DND-41 (cell line): ENCODE measurements around the gene ZNF420.

Experiments used
- CTCF ChIP-seq: IDR thresholded peaks from 2 replicates; pipeline ENCODE4 v1.5.1; 2012; ENCODE audit warnings: borderline replicate concordance, low read length, moderate library complexity, mild to moderate bottlenecking; ENCODE audit not compliant: poor library complexity, severe bottlenecking; ENCODE audit errors: extremely low read depth
- EZH2 ChIP-seq: IDR thresholded peaks from 3 replicates; pipeline ENCODE4 v1.6.1; 2012; ENCODE audit warnings: borderline replicate concordance, low read depth, mild to moderate bottlenecking, moderate library complexity, low read length, inconsistent platforms; ENCODE audit not compliant: severe bottlenecking

- TF ChIP-seq CTCF (no peak), EZH2 (no peak)
Measured at GRCh38 chr19:37165635-37166034, 87.4 kb downstream of the ZNF420 start.
